Neural crest cell (in vitro differentiated cells): ENCODE results near the gene LRRC57. TPM values are rescaled to one million over a fixed set of nuclear protein-coding genes. Genes with fewer than 3 reads are reported as not detected.
"Not testable (repeated sequence)": the region's sequence is repeated elsewhere in the genome, so short reads cannot be mapped to it uniquely, and the experiment has no call there.

Experiments used
- DNase-seq: peaks from one replicate; pipeline ENCODE4 v3.0.0; 2021; ENCODE audit warnings: low read depth, mixed read lengths, low spot score
- H3K27ac Mint-ChIP-seq: one replicate; pipeline ENCODE4 v1.8.0; 2021; ENCODE audit warnings: mild to moderate bottlenecking, mixed read lengths; ENCODE audit not compliant: unreplicated experiment
- H3K27me3 Mint-ChIP-seq: 2 replicates; pipeline ENCODE4 v1.8.0; 2021; ENCODE audit warnings: low read depth, mild to moderate bottlenecking, mixed read lengths
- H3K36me3 Mint-ChIP-seq: 2 replicates; pipeline ENCODE4 v1.8.0; 2021; ENCODE audit warnings: low read depth, mild to moderate bottlenecking, mixed read lengths
- H3K4me1 Mint-ChIP-seq: 2 replicates; pipeline ENCODE4 v1.8.0; 2021; ENCODE audit warnings: mixed read lengths
- H3K4me3 Mint-ChIP-seq: one replicate; pipeline ENCODE4 v1.8.0; 2021; ENCODE audit warnings: mild to moderate bottlenecking, mixed read lengths
- H3K9me3 Mint-ChIP-seq: 2 replicates; pipeline ENCODE4 v1.8.0; 2021; ENCODE audit warnings: mixed read lengths
- CTCF ChIP-seq: fragments of 200-600 bp; sonication (generic); conservative IDR thresholded peaks from 2 replicates; pipeline ENCODE4 v1.5.0; 2021; ENCODE audit warnings: antibody characterized with exemption, mild to moderate bottlenecking
- total RNA-seq: library from RNA; stranded (reverse); gene quantifications from 2 replicates; pipeline ENCODE4 v1.2.1, GENCODE V29; 2021

The LRRC57 gene
- total RNA-seq, 1 donor from 2014 or later, result 42.9 TPM

GRCh38 chr15:42558739-42559138 lies 10.1 kb upstream of the LRRC57 start:
- H3K4me1 Mint-ChIP-seq, result no peaks in the 10 kb centered on the region
- no peak for DNase-seq
- H3K27ac Mint-ChIP-seq, result no peak overlapping the region
- H3K36me3 Mint-ChIP-seq, result peaks cover 3% of the 10 kb centered on the region
- H3K27me3 Mint-ChIP-seq, result no peaks in the 10 kb centered on the region
- no peaks in the 10 kb centered on the region for H3K9me3 Mint-ChIP-seq
- H3K4me3 Mint-ChIP-seq, result no peak overlapping the region
- TF ChIP-seq CTCF, result no peak

- not testable (repeated sequence) for H3K9me3 Mint-ChIP-seq, H3K27ac Mint-ChIP-seq, H3K27me3 Mint-ChIP-seq, H3K36me3 Mint-ChIP-seq, H3K4me3 Mint-ChIP-seq, H3K4me1 Mint-ChIP-seq, DNase-seq
Observed at GRCh38 chr15:42556550-42557207, 8.1 kb upstream of the LRRC57 start.

GRCh38 chr15:42553554-42553953 lies 5.0 kb upstream of the LRRC57 start:
- TF ChIP-seq CTCF, result no peak
- Mint-ChIP-seq H3K4me3 (peak overlapping the region; percentile 10), H3K36me3 (peaks cover 3% of the 10 kb centered on the region), H3K27me3 (no peaks in the 10 kb centered on the region), H3K27ac (no peak overlapping the region), H3K9me3 (no peaks in the 10 kb centered on the region), H3K4me1 (peaks cover 11% of the 10 kb centered on the region)
- DNase-seq, result no peak

- peaks cover 28% of the 10 kb centered on the region for H3K4me1 Mint-ChIP-seq
- no peaks in the 10 kb centered on the region for H3K27me3 Mint-ChIP-seq
- no peak for TF ChIP-seq CTCF
- peak overlapping the region; percentile 81 for H3K27ac Mint-ChIP-seq
- peak overlapping the region; percentile 82 for H3K4me3 Mint-ChIP-seq
- no peaks in the 10 kb centered on the region for H3K36me3 Mint-ChIP-seq
- no peak for DNase-seq
- H3K9me3 Mint-ChIP-seq, result no peaks in the 10 kb centered on the region
Observed at GRCh38 chr15:42549741-42550392, 1.3 kb upstream of the LRRC57 start.

- no peak for TF ChIP-seq CTCF
- no peaks in the 10 kb centered on the region for H3K9me3 Mint-ChIP-seq
- no peaks in the 10 kb centered on the region for H3K27me3 Mint-ChIP-seq
- H3K4me1 Mint-ChIP-seq, result peaks cover 28% of the 10 kb centered on the region
- DNase-seq, result no peak
- peak overlapping the region; percentile 96 for H3K4me3 Mint-ChIP-seq
- no peaks in the 10 kb centered on the region for H3K36me3 Mint-ChIP-seq
- peak overlapping the region; percentile 94 for H3K27ac Mint-ChIP-seq
Observed at GRCh38 chr15:42549032-42549491, 469 bp upstream of the LRRC57 start.

- Mint-ChIP-seq H3K4me1 (peaks cover 28% of the 10 kb centered on the region), H3K27ac (peak overlapping the region; percentile 94), H3K4me3 (peak overlapping the region; percentile 96), H3K27me3 (no peaks in the 10 kb centered on the region), H3K9me3 (no peaks in the 10 kb centered on the region), H3K36me3 (no peaks in the 10 kb centered on the region)
- TF ChIP-seq CTCF, result no peak
- no peak for DNase-seq
Observed at GRCh38 chr15:42547918-42548248, 710 bp downstream of the LRRC57 start.
